ENCODE results near the gene ARID4A. TPM values are rescaled to one million over a fixed set of nuclear protein-coding genes. Genes with fewer than 3 reads are reported as not detected.
"Not testable (repeated sequence)": the region's sequence is repeated elsewhere in the genome, so short reads cannot be mapped to it uniquely, and the experiment has no call there.

Gene ARID4A
- total RNA-seq, 8 experiments from 2014 or later = 7.2 to 23.6 (median 20.9) TPM

DNA sequence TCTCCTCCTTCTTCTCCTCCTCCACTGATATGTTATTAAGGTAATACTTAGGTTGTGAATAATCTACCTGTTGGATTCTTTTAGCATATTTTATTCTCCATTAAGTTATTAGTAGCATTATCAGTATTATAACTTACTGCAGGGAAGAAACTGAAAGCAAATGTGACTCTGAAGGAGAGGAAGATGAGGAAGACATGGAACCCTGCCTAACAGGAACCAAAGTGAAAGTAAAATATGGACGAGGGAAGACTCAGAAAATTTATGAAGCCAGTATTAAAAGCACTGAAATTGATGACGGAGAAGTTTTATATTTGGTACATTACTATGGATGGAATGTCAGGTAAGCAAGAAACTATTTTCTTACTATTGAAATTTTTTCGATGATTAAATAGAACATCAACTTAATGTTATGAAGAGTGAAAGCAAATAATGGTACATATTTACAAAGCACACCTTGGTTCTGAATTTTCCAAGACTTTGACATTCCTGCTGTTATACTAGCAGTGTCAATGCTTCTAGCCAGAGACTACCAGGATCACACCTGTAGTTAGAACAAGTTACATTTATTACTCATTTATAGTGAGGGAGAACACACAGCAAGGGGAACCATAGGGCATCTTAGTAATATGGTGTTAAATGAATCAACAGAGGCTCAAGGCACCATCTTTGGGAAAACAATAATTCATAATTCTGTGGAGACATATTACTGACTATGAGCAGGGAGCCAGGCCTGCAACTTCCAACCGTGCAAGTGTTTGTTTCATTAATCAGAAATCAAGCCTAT lies 55.4 kb downstream of the ARID4A start:
- no peak overlapping the region for H3K4me3 ChIP-seq
- H3K4me1 ChIP-seq (replicated peaks in 1 of 2) = no peaks in the 10 kb centered on the region
- no peak for ATAC-seq (replicated peaks in 6 of 8)
- no peak overlapping the region for H3K27ac ChIP-seq
- 64 to 100% (median 90%) methylated on average over 2 to 4 of the region's 4 CpGs; no CpG with 5 or more reads in 1 of the 10 experiments for WGBS, 10 experiments
- in situ Hi-C loops (cut with MboI; ENCODE audit: low pct_unique_long_range_greater_than_20kb in 2 of 9, low sequenced_read_pairs in 9 of 9, unreplicated experiment in 9 of 9) = no loop called here

- Histone ChIP-seq H3K27ac (no peak overlapping the region), H3K4me1 (replicated peaks in 1 of 2) (no peaks in the 10 kb centered on the region), H3K4me3 (no peak overlapping the region)
- in situ Hi-C loops (cut with MboI; ENCODE audit: low pct_unique_long_range_greater_than_20kb in 2 of 9, low sequenced_read_pairs in 9 of 9, unreplicated experiment in 9 of 9) = no loop called here
- ATAC-seq (replicated peaks in 6 of 8) = no peak
- 50 to 94% (median 77%) methylated on average over 1 to 2 of the region's 2 CpGs for WGBS, 10 experiments
Measured at GRCh38 chr14:58354808-58355207, 56.5 kb downstream of the ARID4A start.

- in situ Hi-C loops (cut with MboI; ENCODE audit: low pct_unique_long_range_greater_than_20kb in 2 of 9, low sequenced_read_pairs in 9 of 9, unreplicated experiment in 9 of 9) = no loop called here
- Histone ChIP-seq H3K4me1 (replicated peaks in 1 of 2) (no peaks in the 10 kb centered on the region), H3K4me3 (no peak overlapping the region), H3K27ac (no peak overlapping the region)
- whole genome bisulfite sequencing, 10 experiments = 23 to 100% (median 63%) methylated on average over 1 of the region's 1 CpG; no CpG with 5 or more reads in 1 of the 10 experiments
- no peak for ATAC-seq (replicated peaks in 6 of 8)
Measured at GRCh38 chr14:58356268-58356667, 57.9 kb downstream of the ARID4A start.

DNA sequence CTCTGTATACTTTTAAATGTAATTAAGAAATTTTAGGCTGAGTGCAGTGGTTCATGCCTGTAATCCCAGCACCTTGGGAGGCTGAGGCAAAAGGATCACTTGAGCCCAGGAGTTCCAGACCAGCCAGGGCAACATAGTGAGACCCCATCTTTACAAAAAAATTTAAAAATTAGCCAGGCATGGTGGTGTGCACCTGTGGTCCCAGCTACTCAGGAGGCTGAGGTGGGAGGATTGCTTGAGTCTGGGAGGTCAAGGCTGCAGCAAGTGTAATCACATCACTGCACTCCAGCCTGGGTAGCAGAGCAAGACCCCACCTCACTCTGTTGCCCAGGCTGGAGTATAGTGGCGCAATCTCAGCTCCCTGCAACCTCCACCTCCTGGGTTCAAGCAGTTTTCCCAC lies 63.9 kb downstream of the ARID4A start:
- H3K4me1 ChIP-seq (replicated peaks in 1 of 2); H3K27ac ChIP-seq; H3K4me3 ChIP-seq; in situ Hi-C loops (cut with MboI; ENCODE audit: low pct_unique_long_range_greater_than_20kb in 2 of 9, low sequenced_read_pairs in 9 of 9, unreplicated experiment in 9 of 9); ATAC-seq (replicated peaks in 6 of 8): not testable (repeated sequence)
- WGBS, 10 experiments = 86% methylated on average over 1 of the region's 1 CpG; no CpG with 5 or more reads in 9 of the 10 experiments

DNA sequence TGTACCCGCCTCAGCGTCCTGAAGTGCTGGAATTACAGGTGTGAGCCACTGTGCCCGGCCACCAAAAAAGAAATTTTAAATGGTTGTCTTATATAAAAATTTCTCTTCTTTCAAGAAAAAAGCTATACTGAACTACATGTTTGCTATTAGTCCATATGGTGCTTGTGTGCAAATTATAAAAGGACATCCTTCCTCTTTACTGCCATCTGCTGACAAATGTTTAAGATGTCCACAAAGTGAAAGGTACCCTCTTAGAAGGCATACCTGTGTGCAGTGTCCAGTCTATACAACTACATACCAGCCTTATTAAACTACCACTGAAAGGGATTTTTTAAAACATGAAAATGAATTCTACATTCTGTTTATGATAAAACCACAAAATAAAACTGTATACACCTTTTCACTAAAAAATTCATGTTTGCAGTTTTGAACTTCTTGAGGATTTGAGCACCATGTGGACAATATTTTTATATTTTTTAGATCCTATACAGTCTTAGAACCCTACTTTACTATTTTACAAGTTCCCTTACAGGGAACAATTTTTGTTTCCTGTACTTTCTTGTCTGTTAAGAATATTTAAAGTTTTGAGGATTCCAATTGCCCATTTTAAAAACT lies 64.5 kb downstream of the ARID4A start:
- Histone ChIP-seq H3K4me3 (no peak overlapping the region), H3K27ac (no peak overlapping the region), H3K4me1 (replicated peaks in 1 of 2) (no peaks in the 10 kb centered on the region)
- in situ Hi-C loops (cut with MboI; ENCODE audit: low pct_unique_long_range_greater_than_20kb in 2 of 9, low sequenced_read_pairs in 9 of 9, unreplicated experiment in 9 of 9) = no loop called here
- 80 to 100% (median 100%) methylated on average over 1 to 3 of the region's 3 CpGs; no CpG with 5 or more reads in 3 of the 10 experiments for WGBS, 10 experiments
- ATAC-seq (replicated peaks in 6 of 8) = peak in 4 of 8 experiments; percentile 34 to 67 (median 44)

DNA sequence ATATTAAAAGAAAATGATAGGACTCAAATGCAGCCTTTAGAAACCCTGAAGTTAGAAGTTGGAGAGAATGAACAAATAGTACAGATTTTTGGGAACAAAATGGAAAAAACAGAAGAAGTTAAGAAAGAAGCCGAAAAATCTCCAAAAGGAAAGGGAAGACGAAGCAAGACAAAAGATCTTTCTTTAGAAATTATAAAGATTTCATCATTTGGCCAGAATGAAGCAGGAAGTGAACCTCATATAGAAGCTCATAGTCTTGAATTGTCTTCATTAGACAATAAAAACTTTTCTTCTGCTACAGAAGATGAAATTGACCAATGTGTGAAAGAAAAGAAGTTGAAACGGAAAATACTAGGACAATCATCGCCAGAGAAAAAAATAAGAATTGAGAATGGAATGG lies 66.0 kb downstream of the ARID4A start:
- Histone ChIP-seq H3K4me3 (no peak overlapping the region), H3K27ac (no peak overlapping the region), H3K4me1 (replicated peaks in 1 of 2) (no peaks in the 10 kb centered on the region)
- no peak for ATAC-seq (replicated peaks in 6 of 8)
- in situ Hi-C loops (cut with MboI; ENCODE audit: low pct_unique_long_range_greater_than_20kb in 2 of 9, low sequenced_read_pairs in 9 of 9, unreplicated experiment in 9 of 9) = no loop called here
- WGBS, 10 experiments = 86 to 100% (median 91%) methylated on average over 4 of the region's 4 CpGs

DNA sequence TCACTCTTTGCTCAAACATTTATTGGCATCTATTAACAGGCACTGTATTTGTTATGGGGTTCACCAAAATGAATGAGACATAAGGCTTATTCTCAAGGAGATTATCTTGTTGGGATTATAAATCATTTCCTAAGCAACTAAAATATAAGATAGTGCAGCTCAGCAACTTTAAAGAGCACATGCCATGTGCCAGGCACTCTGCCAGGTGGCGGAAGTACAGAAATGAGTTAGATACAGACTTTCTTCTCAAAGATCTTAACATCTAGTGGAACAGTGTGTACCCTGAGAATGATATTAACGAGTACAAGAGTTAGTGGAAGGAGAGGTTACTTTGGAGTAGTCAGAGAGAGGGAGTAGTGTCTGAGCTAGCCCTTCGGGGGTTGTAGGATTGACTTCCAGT lies 68.9 kb downstream of the ARID4A start:
- Histone ChIP-seq H3K27ac (no peak overlapping the region), H3K4me1 (replicated peaks in 1 of 2) (no peaks in the 10 kb centered on the region), H3K4me3 (no peak overlapping the region)
- ATAC-seq (replicated peaks in 6 of 8) = no peak
- 65 to 100% (median 97%) methylated on average over 1 to 3 of the region's 3 CpGs for WGBS, 10 experiments
- in situ Hi-C loops (cut with MboI; ENCODE audit: low pct_unique_long_range_greater_than_20kb in 2 of 9, low sequenced_read_pairs in 9 of 9, unreplicated experiment in 9 of 9) = no loop called here

DNA sequence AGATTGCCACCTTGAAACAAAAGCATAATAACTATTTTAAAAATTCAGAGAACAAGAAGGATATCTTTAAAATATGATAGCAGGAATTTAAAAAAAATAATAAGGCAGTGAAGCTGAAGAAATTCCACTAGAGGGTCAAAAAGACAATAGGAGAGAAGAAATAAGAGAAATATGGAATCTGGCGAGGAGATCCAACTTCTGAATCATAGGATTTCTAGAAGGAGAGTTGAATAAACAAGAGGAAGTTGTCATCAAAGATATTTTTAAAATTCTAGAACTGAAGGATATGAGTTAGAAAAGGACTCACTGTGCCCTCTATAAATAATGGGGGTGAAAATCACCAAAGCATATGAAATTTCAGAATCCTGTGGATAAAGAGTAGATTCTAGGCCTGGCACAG lies 70.6 kb downstream of the ARID4A start:
- Histone ChIP-seq H3K4me1 (replicated peaks in 1 of 2) (no peaks in the 10 kb centered on the region), H3K4me3 (no peak overlapping the region), H3K27ac (no peak overlapping the region)
- whole genome bisulfite sequencing, 10 experiments = 90 to 100% (median 97%) methylated on average over 1 of the region's 1 CpG
- no peak for ATAC-seq (replicated peaks in 6 of 8)
- in situ Hi-C loops (cut with MboI; ENCODE audit: low pct_unique_long_range_greater_than_20kb in 2 of 9, low sequenced_read_pairs in 9 of 9, unreplicated experiment in 9 of 9) = no loop called here

DNA sequence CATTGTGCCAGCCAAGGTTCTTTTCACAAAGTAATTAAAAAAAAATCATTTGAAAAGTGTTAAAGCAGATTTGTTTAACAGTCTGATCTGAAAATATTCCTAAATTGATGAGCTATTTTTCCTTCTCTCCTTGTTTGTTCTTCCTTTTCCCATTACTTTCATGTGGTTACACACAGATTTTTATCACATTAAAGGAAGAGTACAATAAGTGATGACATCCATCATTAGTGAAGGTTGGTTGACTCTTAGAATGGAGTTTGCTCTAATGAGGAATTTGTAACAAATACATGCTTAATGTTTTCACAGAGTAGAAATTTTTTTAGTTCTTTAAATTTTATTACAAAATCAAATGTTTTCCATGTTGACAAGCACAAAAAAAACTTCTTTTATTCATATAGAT lies 78.4 kb downstream of the ARID4A start:
- Histone ChIP-seq H3K4me1 (replicated peaks in 1 of 2) (no peaks in the 10 kb centered on the region), H3K27ac (no peak overlapping the region), H3K4me3 (no peak overlapping the region)
- in situ Hi-C loops (cut with MboI; ENCODE audit: low pct_unique_long_range_greater_than_20kb in 2 of 9, low sequenced_read_pairs in 9 of 9, unreplicated experiment in 9 of 9) = no loop called here
- ATAC-seq (replicated peaks in 6 of 8) = no peak

DNA sequence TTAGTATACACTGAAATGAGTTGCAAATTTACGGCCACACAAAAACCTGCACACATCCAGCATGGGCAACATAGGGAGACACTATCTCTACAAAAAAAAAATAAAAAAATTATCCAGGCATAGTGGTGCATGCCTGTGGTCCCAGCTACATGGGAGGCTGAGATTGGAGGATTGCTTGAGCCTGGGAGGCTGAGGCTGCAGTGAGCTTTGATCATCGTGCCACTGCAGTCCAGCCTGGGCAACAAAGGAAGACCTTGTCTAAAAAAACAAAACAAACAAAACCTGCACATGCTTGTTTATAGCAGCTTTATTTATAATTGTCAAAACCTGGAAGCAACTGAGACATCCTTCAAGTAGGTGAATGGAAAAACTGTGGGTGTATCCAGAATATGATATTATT lies 92.5 kb downstream of the ARID4A start:
- in situ Hi-C loops (cut with MboI; ENCODE audit: low pct_unique_long_range_greater_than_20kb in 2 of 9, low sequenced_read_pairs in 9 of 9, unreplicated experiment in 9 of 9) = no loop called here
- WGBS, 10 experiments = 78 to 100% (median 100%) methylated on average over 1 to 2 of the region's 2 CpGs; no CpG with 5 or more reads in 7 of the 10 experiments
- Histone ChIP-seq H3K27ac (no peak overlapping the region), H3K4me1 (replicated peaks in 1 of 2) (no peaks in the 10 kb centered on the region), H3K4me3 (no peak overlapping the region)
- no peak for ATAC-seq (replicated peaks in 6 of 8)

DNA sequence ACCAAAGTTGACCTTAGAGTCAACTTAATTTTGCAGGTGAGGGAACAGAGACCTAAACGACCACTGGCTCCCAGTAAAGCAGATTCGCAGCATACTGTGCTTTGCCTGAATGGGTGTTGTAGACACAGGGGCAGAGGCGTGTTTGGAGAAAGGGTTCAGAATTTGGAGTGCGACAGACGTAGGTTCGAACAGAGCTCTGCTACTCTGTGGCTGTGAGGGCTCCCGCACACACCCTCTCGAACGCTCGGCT lies 97.1 kb downstream of the ARID4A start:
- no peak for ATAC-seq (replicated peaks in 6 of 8)
- H3K4me1 ChIP-seq (replicated peaks in 1 of 2) = no peaks in the 10 kb centered on the region
- H3K27ac ChIP-seq = no peak overlapping the region
- 0 to 56% (median 20%) methylated on average over 2 to 6 of the region's 10 CpGs; no CpG with 5 or more reads in 6 of the 10 experiments for WGBS, 10 experiments
- in situ Hi-C loops (cut with MboI; ENCODE audit: low pct_unique_long_range_greater_than_20kb in 2 of 9, low sequenced_read_pairs in 9 of 9, unreplicated experiment in 9 of 9) = no loop called here
- peak overlapping the region; percentile 24 to 38 (median 29) for H3K4me3 ChIP-seq

DNA sequence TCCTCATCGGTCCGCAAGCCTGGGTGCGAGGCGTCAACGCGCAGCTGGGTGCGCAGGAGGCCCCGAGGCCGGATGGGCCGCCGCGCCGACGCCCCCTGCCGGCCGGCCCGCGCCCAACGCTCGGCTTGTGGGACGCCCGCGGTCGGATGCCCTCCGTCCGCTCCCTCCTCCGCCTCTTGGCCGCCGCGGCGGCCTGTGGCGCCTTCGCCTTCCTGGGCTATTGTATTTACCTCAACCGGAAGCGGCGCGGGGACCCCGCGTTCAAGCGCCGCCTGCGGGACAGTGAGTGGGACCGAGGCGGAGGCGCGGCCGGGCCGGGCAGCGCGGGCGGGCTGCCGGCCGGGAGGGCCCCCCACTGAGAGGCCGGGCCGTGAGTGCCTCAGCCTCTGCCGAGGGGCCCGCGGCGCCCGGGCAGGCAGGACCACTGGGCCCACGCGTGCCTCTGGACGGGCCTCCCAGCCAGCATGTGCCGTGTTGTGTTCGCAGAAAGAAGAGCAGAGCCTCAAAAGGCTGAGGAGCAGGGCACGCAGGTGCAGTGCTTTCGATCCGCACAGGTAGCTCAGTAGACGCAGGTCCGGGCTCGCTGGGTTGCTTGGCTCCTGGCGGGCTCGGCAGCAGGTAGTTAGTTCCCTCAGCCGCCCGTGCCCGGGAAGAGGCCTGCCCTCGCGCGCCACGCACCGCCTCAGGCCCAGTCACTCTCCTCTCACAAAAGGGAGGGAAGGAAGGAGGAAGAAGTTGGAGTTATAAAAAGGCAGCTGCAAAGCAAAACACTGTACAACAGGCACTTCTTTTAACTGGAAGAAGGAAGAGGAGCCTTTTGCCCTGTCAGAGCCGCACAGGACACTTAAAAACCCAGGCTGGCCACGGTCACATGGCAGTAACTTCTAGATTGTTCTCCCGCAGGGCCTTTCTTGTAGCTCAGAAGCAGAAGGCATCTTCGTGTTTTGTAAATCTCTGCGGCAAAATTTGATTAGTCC lies 97.7 kb downstream of the ARID4A start, which contains the start of gene TOMM20L:
TOMM20L (plus strand) TSS at position 119 of the 977 bp plus-strand sequence; CDS start at position 147, 28 bp downstream.
- 16 to 100% (median 81%) methylated on average over 2 to 7 of the region's 86 CpGs; no CpG with 5 or more reads in 1 of the 10 experiments for WGBS, 10 experiments
- H3K4me3 ChIP-seq = peak within 1 kb of the TSS; percentile 24 to 38 (median 29)
- ATAC-seq (replicated peaks in 6 of 8) = peak; percentile 86 to 96 (median 91)
- no peak within 1 kb of the TSS for H3K27ac ChIP-seq
- H3K4me1 ChIP-seq (replicated peaks in 1 of 2) = no peaks in the 10 kb centered on the region
- in situ Hi-C loops (cut with MboI; ENCODE audit: low pct_unique_long_range_greater_than_20kb in 2 of 9, low sequenced_read_pairs in 9 of 9, unreplicated experiment in 9 of 9) = no loop called here

GRCh38 chr14:58397156-58397555 lies 98.8 kb downstream of the ARID4A start:
- WGBS, 10 experiments = 90 to 100% (median 96%) methylated on average over 3 to 6 of the region's 6 CpGs; no CpG with 5 or more reads in 3 of the 10 experiments
- H3K4me1 ChIP-seq (replicated peaks in 1 of 2) = no peaks in the 10 kb centered on the region
- H3K27ac ChIP-seq = no peak overlapping the region
- H3K4me3 ChIP-seq = no peak overlapping the region
- in situ Hi-C loops (cut with MboI; ENCODE audit: low pct_unique_long_range_greater_than_20kb in 2 of 9, low sequenced_read_pairs in 9 of 9, unreplicated experiment in 9 of 9) = no loop called here
- ATAC-seq (replicated peaks in 6 of 8) = no peak

All from motor neuron (in vitro differentiated cells).